Osteocyte (in vitro differentiated cells): ENCODE data around the gene TAS2R41. TPM values are rescaled to one million over a fixed set of nuclear protein-coding genes. Genes with fewer than 3 reads are reported as not detected.

Source experiments
- DNase-seq: peaks from one replicate; pipeline ENCODE4 v3.0.0; 2021; ENCODE audit warnings: mixed read lengths; ENCODE audit not compliant: unreplicated experiment; ENCODE audit errors: extremely low spot score
- H3K27ac Mint-ChIP-seq: one replicate; pipeline ENCODE4 v1.8.0; 2021; ENCODE audit warnings: mild to moderate bottlenecking, mixed read lengths; ENCODE audit not compliant: unreplicated experiment
- H3K27me3 Mint-ChIP-seq: one replicate; pipeline ENCODE4 v1.8.0; 2021; ENCODE audit warnings: mixed read lengths; ENCODE audit not compliant: unreplicated experiment
- H3K36me3 Mint-ChIP-seq: one replicate; pipeline ENCODE4 v1.8.0; 2021; ENCODE audit warnings: mixed read lengths; ENCODE audit not compliant: unreplicated experiment
- H3K4me1 Mint-ChIP-seq: one replicate; pipeline ENCODE4 v1.8.0; 2021; ENCODE audit warnings: mixed read lengths; ENCODE audit not compliant: unreplicated experiment
- H3K4me3 Mint-ChIP-seq: one replicate; pipeline ENCODE4 v1.8.0; 2021; ENCODE audit warnings: mild to moderate bottlenecking, moderate library complexity, mixed read lengths; ENCODE audit not compliant: unreplicated experiment
- H3K9me3 Mint-ChIP-seq: one replicate; pipeline ENCODE4 v1.8.0; 2021; ENCODE audit warnings: mixed read lengths; ENCODE audit not compliant: unreplicated experiment
- CTCF ChIP-seq: fragments of 200-600 bp; sonication (generic); IDR thresholded peaks from 2 replicates; pipeline ENCODE4 v1.5.0; 2021; ENCODE audit warnings: antibody characterized with exemption, mild to moderate bottlenecking, moderate library complexity
- total RNA-seq: library from RNA; stranded (reverse); gene quantifications from 2 replicates; pipeline ENCODE4 v1.2.1, GENCODE V29; 2021

The TAS2R41 gene
- total RNA-seq, 1 donor from 2014 or later, result not detected

- Mint-ChIP-seq H3K4me3 (no peak overlapping the region), H3K36me3 (no peaks in the 10 kb centered on the region), H3K27me3 (no peaks in the 10 kb centered on the region), H3K4me1 (peaks cover 29% of the 10 kb centered on the region), H3K9me3 (peaks cover 4% of the 10 kb centered on the region), H3K27ac (no peak overlapping the region)
- DNase-seq, result no peak
- TF ChIP-seq CTCF, result no peak
These were observed 18.2 kb downstream of the TAS2R41 start for GRCh38 chr7:143495851-143496250.

- no peaks in the 10 kb centered on the region for H3K36me3 Mint-ChIP-seq
- no peaks in the 10 kb centered on the region for H3K27me3 Mint-ChIP-seq
- H3K4me1 Mint-ChIP-seq, result peaks cover 29% of the 10 kb centered on the region
- H3K9me3 Mint-ChIP-seq, result peaks cover 4% of the 10 kb centered on the region
- no peak overlapping the region for H3K27ac Mint-ChIP-seq
- DNase-seq, result no peak
- no peak overlapping the region for H3K4me3 Mint-ChIP-seq
- TF ChIP-seq CTCF, result no peak
These were observed 18.6 kb downstream of the TAS2R41 start for GRCh38 chr7:143496263-143496662.

GRCh38 chr7:143497008-143497795 is 19.5 kb downstream of the TAS2R41 start:
- H3K4me1 Mint-ChIP-seq, result peaks cover 23% of the 10 kb centered on the region
- no peak for TF ChIP-seq CTCF
- H3K9me3 Mint-ChIP-seq, result peaks cover 4% of the 10 kb centered on the region
- DNase-seq, result no peak
- H3K27me3 Mint-ChIP-seq, result no peaks in the 10 kb centered on the region
- no peaks in the 10 kb centered on the region for H3K36me3 Mint-ChIP-seq
- no peak overlapping the region for H3K27ac Mint-ChIP-seq
- no peak overlapping the region for H3K4me3 Mint-ChIP-seq

GRCh38 chr7:143499246-143499645 is 21.6 kb downstream of the TAS2R41 start:
- H3K27me3 Mint-ChIP-seq, result no peaks in the 10 kb centered on the region
- H3K27ac Mint-ChIP-seq, result no peak overlapping the region
- no peaks in the 10 kb centered on the region for H3K9me3 Mint-ChIP-seq
- no peaks in the 10 kb centered on the region for H3K36me3 Mint-ChIP-seq
- DNase-seq, result no peak
- H3K4me1 Mint-ChIP-seq, result peaks cover 16% of the 10 kb centered on the region
- no peak overlapping the region for H3K4me3 Mint-ChIP-seq
- TF ChIP-seq CTCF, result no peak

GRCh38 chr7:143499743-143500348 is 22.2 kb downstream of the TAS2R41 start:
- Mint-ChIP-seq H3K27me3 (no peaks in the 10 kb centered on the region), H3K9me3 (no peaks in the 10 kb centered on the region), H3K27ac (no peak overlapping the region), H3K4me3 (no peak overlapping the region), H3K36me3 (no peaks in the 10 kb centered on the region), H3K4me1 (peaks cover 10% of the 10 kb centered on the region)
- no peak for TF ChIP-seq CTCF
- DNase-seq, result no peak
